ENCODE results near the gene SDCCAG8.

- TF ChIP-seq POLR2A (IDR thresholded peaks at IDR 0.05) = no peak
- no peak for TF ChIP-seq CTCF (IDR thresholded peaks at IDR 0.05 in 8 of 11, conservative IDR thresholded peaks at IDR 0.05 in 3 of 11)
- TF ChIP-seq POLR2AphosphoS5 (IDR thresholded peaks at IDR 0.05) = no peak
Observed at GRCh38 chr1:243288062-243288461, 32.2 kb downstream of the SDCCAG8 start.

Data from spleen (tissue), 7 donors.